HL-60 (cell line): Measurements from ENCODE around the gene CDC45.

ENCODE experiments used
- DNase-seq, 2 experiments: peaks; one replicate each; pipeline ENCODE4 v3.0.0-alpha.2; 2010 to 2020; ENCODE audit warnings: low read depth in 1 of 2, low spot score in 1 of 2
- H3K27ac ChIP-seq: fragments of 250-450 bp; sonication (Bioruptor Pico); replicated peaks from 2 replicates; pipeline ENCODE4 v1.5.1; 2020; ENCODE audit warnings: mild to moderate bottlenecking, moderate library complexity
- H3K27me3 ChIP-seq: fragments of 250-450 bp; sonication (Bioruptor Pico); 2 replicates; pipeline ENCODE4 v1.5.1; 2021; ENCODE audit warnings: mild to moderate bottlenecking, moderate library complexity; ENCODE audit not compliant: insufficient read depth, poor library complexity, severe bottlenecking
- H3K4me3 ChIP-seq: replicated peaks from 2 replicates; pipeline ENCODE4 v1.5.1; 2011; ENCODE audit warnings: mild to moderate bottlenecking, control low read depth, low read length; ENCODE audit not compliant: insufficient read depth
- CTCF ChIP-seq: IDR thresholded peaks from one replicate; pipeline ENCODE4 v1.5.1; 2011; ENCODE audit warnings: low read length, control low read depth, inconsistent platforms; ENCODE audit not compliant: insufficient read depth
- GABPA ChIP-seq: IDR thresholded peaks from 2 replicates; pipeline ENCODE4 v1.6.1; 2012; ENCODE audit warnings: low read depth
- POLR2AphosphoS5 ChIP-seq: IDR thresholded peaks from 2 replicates; pipeline ENCODE4 v1.6.1; 2012; ENCODE audit warnings: low read depth
- REST ChIP-seq: IDR thresholded peaks from 2 replicates; pipeline ENCODE4 v1.6.1; 2012; ENCODE audit warnings: low read depth; ENCODE audit not compliant: insufficient replicate concordance
- SPI1 ChIP-seq: IDR thresholded peaks from 2 replicates; pipeline ENCODE4 v1.6.1; 2012; ENCODE audit warnings: low read depth, mild to moderate bottlenecking, borderline replicate concordance

The CDC45 gene

DNA sequence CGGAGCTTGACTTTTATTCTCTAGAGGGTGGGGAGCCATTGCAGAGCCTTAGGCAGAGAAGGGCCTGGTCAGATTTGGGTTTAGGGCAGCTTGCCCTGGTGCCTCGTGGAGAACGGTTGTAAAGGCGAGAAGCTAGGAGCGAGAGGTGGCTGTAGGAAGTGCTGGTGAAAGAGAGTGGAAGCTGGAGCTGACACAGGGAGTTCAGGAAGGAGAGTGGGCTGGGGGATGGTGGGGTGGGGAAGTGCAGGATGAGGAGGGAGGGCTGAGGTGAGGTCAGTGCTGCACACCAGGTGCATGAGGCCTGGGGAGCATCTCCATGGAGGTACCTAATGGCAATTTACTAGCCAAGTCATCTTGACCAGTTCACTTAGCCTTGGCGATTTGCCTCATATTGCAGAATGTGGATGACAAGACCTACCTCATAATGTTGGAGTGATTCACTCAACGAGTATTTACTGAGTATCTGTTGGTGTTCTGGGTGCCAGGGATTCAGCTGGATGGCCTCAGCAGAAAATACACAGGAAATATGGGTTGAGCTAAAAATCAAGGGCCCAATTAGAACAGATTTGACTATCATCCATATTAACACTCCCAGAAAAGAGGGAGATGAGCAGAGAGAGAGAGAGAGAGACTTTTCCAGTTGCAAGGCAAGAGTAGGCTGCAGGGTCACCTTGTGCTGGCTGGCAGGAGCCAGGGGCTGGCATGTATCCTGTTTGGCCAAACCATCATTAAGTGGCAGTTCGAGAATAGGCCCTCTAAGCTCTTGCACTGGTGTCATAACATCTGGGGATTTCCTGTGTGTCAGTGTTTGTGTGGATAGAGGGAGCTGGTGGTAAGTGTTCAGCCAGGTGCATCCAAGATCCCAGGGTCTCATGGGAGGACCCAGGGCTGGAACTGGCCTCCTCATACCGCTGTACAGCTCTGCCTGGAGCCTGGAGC is 88.9 kb downstream of the CDC45 start:
- Histone ChIP-seq H3K27ac (no peak overlapping the region), H3K27me3 (no peaks in the 10 kb centered on the region), H3K4me3 (no peak overlapping the region)
- no peak for DNase-seq
- TF ChIP-seq CTCF (no peak), GABPA (no peak), REST (no peak), POLR2AphosphoS5 (no peak), SPI1 (no peak)

- no peak for DNase-seq
- H3K27me3 ChIP-seq, result no peaks in the 10 kb centered on the region
- no peak overlapping the region for H3K4me3 ChIP-seq
- H3K27ac ChIP-seq, result no peak overlapping the region
- no peak for TF ChIP-seq REST
- TF ChIP-seq SPI1, result no peak
- no peak for TF ChIP-seq GABPA
- TF ChIP-seq POLR2AphosphoS5, result no peak
- no peak for TF ChIP-seq CTCF
These were observed 89.5 kb downstream of the CDC45 start for GRCh38 chr22:19569276-19569640.

DNA sequence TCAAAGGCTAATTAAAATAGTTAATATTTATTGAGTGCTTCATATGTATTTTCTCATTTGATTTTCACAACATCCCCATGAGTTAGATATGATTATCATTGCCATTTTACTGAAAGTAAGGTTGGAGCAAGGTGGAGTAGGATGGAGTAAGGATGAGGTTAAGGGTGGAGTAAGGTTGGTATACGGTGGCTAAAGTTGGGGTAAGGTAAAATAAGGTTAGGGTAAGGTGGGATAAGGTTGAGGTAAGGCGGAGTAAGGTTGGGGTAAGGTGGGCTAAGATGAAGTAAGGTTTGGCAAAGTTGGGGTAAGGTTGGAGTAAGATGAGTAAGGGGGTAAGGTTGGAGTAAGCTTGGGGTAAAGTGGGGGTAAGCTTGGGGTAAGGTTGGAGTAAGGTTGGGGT is 90.3 kb downstream of the CDC45 start:
- no peak for DNase-seq
- Histone ChIP-seq H3K27me3 (no peaks in the 10 kb centered on the region), H3K4me3 (no peak overlapping the region), H3K27ac (no peak overlapping the region)
- TF ChIP-seq CTCF, result no peak
- TF ChIP-seq POLR2AphosphoS5, result no peak
- TF ChIP-seq REST, result no peak
- TF ChIP-seq SPI1, result no peak
- TF ChIP-seq GABPA, result no peak
